SK-N-SH treated with all-trans-retinoic acid at 6 μM for 48 hours (cell line): Measurements from ENCODE around the gene ELOVL1.

Experiments
- ESRRG ChIP-seq: fragments of 250-450 bp; sonication (Bioruptor Pico); IDR thresholded peaks from 2 replicates; pipeline ENCODE4 v1.6.1; 2021; ENCODE audit warnings: mild to moderate bottlenecking
- ISL1 ChIP-seq: fragments of 250-450 bp; sonication (Bioruptor Pico); IDR thresholded peaks from 2 replicates; pipeline ENCODE4 v2.1.2; 2022; ENCODE audit warnings: mild to moderate bottlenecking, moderate library complexity
- PPARA ChIP-seq: fragments of 250-450 bp; sonication (Bioruptor Pico); IDR thresholded peaks from 2 replicates; pipeline ENCODE4 v1.5.0; 2020; ENCODE audit warnings: mild to moderate bottlenecking, borderline replicate concordance
- SNAI2 ChIP-seq: fragments of 250-450 bp; sonication (Bioruptor Pico); IDR thresholded peaks from 2 replicates; pipeline ENCODE4 v1.5.0; 2020; ENCODE audit warnings: mild to moderate bottlenecking, moderate library complexity

DNA sequence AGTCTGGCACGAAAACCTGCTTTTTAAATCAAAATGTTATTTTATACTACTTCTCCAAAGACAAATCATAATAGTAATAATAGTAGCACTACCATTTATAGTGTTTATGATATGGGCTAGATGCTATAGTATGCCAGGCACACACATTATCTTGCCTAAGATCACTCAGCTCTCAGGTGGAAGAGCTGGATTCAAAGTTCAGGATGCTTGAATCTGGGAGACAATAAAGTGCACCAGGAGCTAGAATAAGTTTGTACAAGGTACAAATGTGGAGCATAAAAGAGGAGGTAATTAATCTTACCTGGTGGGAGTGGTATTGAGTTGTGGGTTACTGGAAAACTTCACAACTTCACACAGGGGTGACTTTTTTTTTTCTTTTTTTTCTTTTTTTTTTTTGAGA lies 10.0 kb upstream of the ELOVL1 start:
- TF ChIP-seq SNAI2 (no peak), ISL1 (CRISPR knock-in tag) (no peak), PPARA (CRISPR knock-in tag) (no peak), ESRRG (CRISPR knock-in tag) (no peak)
